ENCODE results near the gene STRN4. TPM values are rescaled to one million over a fixed set of nuclear protein-coding genes. Genes with fewer than 3 reads are reported as not detected.

The STRN4 gene
- polyA plus RNA-seq, 5 donors: 62.2 to 105 (median 80.3) TPM

DNA sequence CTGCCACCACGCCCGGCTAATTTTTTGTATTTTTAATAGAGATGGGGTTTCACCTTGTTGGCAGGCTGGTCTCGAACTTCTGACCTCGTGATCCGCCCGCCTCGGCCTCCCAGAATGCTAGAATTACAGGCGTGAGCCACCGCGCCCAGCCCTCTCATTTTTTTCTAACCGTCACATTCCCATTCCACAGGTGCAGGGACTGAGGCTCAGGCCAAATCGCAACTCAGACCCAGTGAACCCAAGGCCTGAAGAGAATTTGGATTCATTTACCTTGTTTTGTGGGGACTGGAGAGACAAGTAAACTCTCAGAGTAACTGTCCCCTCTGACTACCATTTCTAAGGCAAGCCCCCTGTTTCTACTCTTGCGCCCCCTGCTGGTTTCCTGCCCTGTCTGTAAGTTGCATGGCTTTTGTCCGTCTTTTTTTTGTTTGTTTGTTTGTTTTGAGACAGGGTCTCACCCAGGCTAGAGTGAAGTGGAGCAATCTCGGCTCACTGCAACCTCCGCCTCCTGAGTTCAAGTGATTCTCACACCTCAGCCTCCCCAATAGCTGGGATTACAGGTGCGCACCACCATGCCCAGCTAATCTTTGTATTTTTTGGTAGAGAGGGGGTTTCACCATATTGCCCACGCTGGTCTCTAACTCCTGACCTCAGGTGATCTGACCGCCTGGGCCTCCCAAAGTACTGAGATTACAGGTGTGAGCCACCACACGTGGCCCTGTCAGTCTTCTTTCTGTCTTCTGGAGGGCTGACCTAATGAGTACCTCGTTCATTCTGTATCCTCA is 2.3 kb upstream of the STRN4 start:
- no peak for DNase-seq

DNA sequence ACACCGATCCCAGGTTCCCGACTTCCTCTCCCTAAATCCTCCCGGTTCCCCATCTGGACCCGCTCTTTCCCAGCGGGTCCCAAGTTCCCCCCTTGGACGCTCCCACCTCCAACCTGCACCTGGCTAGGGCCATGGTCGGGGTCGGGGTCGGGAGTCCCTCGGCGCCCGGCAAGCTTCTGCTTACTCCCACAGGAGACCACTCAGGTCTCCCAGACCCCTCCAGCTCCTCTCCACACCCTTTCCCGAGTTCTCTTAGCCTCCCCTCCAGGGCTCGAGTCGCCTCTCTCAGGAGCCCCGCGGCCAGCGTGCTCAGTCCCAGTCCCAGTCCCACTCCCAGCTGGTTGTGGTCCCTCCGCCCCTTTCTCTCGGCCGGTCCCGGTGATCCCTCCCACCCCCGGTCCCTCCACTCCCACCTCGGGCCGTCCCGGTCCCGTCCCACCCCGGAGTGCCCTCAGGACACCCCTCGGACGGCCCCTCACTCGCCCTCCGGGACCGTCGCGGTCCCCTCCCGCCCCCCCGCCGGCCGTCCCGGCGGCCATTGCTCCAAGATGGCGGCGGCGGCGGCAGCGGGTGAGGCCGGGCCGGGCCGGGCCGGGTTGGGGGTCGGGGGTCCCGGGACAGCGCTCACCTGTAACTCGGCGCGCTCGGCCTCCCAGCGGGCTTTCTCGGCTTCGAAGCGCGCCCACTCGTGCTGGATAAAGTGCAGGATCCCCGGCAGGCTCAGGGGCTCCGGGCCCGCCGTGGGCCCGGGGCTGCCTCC is 549 bp downstream of the STRN4 start, which contains the start of gene FKRP:
TSS of gene FKRP (plus strand) at position 537 of the 760 bp plus-strand sequence. CDS start 9,394 bp downstream, outside the sequence.
- DNase-seq: no peak

DNA sequence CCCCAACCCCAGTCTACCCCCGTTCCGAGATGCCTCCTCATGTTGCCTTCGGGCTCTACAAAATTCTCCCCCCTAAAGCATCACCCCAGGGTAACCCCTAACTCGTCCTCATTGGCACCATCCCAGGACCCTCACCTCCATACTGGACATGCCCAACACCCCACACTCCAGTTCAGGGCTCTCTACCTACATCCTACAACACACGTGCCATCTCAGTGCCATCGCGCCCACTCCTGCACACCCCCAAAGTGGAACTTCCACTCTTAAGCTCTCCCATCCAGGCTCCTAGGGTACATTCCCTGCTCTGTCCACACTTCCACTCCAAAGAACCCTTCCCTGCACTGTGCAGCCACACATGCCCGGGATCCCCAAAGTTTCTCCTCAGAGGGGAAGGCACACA is 1.2 kb downstream of the STRN4 start:
- no peak for DNase-seq

DNA sequence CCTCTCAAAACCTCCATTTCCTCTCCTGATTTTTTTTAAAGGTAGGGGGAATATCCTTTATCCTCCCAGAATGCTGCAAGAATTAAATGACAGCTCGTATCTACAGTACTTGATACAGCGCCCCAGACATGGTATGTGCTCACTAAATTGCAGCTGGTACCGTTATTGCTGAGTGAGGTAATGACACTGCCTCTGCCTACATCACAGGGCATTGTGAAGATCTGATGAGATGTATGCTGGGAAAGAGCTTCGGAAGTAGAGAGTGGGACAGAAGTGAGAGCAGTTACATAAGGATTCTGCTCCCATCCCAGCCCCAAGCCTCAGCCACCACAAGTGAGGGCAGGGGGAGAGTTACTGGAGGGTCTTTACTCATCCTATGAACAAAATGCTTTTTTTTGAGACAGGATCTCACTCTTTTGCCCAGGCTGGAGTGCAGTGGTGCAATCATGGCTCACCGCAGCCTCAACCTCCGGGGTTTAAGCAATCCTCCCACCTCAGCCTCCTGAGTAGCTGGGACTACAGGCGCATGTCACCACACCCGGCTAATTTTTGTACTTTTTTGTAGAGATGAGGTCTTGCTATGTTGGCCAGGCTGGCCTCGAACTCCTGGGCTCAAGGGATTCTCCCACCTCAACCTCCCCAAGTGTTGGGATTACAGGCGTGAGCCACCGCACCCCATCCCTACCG is 2.1 kb downstream of the STRN4 start:
- no peak for DNase-seq

DNA sequence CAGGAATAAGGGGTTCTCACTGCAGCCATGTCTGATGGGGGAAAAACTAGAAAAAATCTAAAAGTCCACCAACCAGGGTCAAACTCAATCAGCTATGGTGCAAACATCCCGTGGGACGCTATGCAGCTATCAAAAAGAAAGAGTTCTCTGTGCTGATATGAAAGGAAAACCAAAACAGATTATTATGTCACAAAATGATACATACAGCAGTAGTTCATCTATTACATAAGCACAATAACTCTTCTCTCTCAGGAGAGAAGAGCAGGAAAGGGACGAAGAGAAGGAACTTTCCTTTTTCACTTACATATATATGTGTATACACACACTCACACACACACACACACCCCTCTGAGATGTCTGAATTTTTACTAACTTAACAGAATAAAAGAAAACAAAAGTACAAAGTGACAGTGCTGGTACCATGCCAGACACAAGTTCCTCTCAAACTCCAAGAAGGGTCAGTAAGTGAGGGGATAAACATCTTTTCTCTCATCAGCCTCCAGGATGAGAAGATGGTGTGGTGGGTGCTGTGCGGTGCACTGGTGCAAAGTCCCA is 3.2 kb downstream of the STRN4 start:
- no peak for DNase-seq

DNA sequence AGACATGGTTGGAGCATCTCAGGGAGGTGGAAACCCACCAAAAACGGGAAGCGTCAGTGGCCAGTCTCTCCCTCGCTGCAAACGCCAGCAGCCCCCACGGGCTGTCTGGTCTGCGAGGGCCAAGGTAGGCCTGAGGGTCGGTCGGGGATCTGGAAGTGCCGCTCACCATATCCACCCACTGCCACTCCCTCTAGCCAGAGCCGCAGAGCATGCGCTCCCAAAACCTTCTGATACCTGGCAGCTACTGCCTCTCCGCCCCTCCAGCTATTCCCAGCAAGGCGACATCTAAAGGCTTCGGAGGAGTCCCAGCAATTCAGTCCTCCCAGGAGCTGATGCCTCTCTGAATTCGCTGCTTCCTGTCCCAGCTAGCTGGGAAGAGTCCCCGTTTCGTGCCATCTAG is 4.8 kb downstream of the STRN4 start:
- DNase-seq: no peak

DNA sequence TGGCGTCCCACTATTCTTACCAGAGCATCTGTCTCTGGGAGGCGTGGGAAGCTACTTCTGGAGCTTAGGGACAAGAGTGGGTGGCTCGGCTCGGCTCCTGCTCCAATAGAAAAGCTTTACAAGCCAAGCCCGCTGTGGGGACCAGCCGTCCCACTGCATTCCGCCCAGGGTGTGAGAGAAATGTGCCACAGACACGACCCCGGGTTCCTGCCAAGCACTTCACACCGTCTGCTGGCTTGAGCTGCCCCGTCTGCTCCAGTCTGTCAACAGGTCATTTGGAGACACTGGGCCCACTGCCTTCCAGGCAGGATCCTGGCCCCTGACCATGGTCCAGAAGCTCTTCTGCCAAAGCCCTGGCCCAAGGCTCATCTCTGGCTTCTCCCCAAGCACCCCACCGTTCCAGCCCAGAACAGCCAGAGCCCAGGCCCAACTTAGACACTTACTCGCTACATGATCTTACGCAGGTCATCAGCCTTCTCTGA is 6.9 kb downstream of the STRN4 start:
- peak; percentile 72 to 79 for DNase-seq

DNA sequence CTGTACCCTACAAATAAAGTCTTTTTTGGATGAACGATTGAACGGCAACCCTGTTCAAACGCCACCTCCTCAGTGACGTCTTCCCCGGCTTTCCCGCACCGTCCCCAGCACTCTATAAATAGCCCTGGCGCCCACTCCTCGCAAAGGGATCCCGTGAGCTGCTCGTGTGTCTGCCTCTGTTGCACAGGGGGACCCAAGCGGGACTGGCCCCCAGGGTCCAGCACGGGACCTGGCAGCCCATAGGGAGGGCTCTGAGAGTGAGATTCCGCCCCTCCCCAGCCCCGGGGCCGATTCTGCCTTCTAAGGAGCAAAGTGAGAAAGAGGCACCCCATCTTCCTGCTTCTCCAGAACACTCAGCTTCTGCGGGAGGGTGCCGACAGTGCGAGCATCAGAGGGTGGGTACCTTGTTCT is 8.5 kb downstream of the STRN4 start:
- no peak for DNase-seq

DNA sequence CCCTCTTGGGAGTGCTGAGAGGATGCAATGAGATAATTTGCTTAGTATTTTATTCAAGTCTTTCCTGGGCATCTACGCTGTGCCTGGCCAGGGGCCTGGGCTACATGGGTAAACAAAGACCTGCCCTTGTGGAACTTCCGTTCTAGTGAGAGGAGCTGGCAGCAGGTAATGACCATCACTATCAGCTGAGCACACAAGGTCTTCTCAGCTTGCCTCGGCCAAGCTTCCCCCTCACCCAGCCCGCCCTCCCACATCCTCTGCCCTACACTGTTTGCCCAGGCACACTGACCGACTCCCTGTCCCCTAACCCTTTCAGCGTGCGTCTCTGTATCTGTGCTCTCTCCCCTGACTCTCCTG is 9.0 kb downstream of the STRN4 start:
- no peak for DNase-seq

DNA sequence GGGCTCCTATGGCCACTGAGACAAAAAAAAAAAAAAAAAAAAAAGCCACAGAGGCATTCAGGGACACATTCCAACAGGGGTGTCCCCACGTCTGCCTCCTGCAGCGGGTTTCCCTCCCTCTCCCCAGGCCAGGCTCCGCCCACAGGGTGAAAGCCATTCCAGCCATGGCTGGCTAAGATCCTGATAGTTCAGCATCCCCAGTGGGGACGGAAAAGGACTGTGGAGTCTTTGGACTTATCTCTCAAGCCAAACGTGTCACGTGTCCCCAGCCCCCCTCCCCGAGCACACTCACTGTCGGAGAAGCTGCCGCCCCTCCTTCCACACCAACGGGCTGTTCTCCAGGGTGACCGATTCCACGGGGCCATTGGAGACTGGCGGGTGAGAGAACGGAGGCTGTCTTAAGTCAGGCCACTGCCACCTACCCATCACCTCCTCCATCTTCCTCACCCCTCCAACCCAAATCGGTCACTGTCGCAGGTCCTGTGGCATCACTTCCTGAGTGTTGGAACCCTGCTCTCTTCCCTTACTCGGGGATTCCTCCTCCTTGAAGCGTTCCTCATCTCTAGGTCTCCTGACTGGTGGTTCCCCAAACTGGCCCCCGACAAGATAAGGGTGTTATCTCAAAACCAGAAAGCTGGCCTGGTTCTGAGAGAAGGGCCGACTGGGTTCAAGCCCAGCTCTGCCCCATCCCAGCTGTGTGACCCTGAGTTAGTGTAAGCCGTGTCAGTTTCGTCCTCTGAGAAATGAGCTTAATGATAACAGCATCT is 9.5 kb downstream of the STRN4 start:
- no peak for DNase-seq

DNA sequence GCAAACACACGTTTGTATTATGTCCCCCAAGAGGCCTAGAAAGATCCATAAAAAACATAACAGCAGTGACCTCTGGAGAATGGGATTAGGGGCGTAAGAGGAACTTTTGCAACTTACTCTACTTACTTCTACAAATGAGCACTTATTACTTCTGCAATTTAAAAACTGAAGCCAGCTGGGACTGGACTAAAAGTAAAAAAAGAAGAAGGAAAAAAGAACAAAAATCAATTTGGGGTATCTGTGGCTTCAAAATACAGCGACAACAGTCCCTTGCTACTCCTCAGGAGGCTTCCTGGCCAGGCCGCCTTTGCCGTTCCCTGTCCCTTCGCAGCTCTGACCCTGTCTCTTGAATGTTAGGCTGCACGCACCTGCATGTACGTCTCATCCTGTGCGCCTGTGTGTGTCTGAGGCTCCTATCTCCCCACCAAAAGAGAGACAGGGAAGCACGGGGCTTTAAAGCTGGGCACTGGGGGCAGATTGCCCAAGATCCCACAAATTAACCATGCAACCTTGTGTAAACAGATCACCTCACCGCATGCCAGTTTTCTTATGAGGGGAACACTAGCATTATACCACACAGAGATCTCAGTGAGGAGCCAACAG is 12.5 kb downstream of the STRN4 start:
- DNase-seq: no peak

DNA sequence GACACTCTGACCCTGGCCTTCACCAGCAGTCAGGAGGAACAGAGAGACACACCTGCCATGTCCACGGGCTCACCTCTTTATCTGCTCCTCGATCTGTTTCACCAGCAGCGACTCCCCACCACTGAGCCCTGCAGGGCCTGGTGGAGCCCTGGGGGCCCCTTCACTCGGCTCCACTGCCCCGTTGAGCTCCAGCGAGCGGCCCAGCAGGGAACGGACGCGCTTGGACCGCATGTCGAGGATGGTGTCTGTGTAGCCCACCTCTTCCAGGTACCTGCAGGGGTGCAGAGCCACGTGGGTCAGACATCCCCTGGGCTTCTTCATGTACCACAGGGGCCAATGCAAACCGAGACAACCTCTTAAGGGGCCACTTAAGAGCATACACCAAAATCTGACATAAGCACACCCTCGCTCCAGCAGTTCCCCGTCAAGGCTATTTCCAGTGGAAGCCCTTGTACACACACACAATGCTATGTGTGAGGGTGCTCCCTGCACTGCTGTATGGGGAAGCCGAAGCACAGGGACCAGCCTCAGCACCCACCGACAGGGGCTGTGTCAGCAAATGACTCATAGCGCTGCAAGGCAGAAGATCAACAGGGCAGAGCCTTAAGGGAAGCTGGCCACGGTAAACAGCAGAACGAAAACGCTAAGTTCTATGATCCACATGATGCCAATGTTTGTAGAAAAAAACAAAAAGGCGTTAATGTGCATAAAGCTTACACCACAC is 13.1 kb downstream of the STRN4 start:
- DNase-seq: no peak

DNA sequence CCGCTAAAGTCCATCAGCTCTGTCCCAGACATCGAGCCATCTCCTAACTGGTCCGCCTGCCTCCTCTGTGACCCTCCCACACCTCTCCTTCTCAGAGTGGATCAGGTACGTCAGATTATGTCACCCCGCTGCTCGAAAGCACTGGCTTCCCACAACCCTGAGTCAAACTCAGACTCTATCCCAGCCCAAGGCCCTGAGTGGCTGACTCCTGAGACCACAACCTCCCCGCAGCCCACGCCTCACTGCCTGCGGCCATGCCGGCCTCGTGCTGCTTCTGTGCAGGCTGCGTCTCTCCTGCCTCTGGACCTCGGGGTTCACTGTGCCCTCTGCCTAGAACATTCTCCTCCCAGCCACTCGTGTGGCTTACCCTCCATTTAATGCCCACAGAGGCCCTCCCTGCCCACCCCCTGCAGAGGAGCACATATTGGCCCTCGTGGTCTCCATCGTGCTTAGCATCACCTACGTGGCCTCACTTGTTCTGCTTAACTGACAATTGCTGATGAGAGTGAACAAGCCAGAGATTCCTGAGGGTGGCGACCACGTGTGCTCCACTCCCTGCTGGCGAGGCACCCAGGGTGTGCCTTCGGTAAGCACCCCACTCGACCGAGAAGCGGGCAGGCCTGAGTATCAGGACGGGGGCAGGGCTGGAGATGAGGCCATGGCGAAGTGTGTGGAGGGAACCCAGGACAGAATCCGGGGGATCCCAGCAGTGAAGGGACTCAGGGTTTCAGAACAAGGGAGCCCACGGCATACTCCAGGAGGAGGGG is 13.9 kb downstream of the STRN4 start:
- DNase-seq: no peak

DNA sequence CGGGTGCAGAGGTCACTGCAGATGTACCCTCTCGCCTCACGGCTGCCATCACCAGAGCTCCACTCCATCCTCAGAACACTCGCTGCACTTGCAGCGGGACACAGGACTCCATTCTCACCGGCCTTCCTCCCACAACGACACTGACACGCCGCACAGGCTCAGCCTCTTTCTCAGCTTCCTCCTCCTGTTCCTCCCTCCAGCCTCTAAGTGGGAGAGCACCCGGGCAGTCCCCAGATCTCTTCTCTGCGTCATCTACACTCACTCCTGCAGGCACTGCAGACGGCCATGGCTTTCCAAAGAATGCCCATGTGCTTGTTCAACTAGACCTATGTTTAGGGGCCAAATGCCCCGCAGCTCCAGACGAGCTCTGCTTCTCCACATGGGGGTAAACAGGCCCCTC is 14.7 kb downstream of the STRN4 start:
- DNase-seq: no peak

DNA sequence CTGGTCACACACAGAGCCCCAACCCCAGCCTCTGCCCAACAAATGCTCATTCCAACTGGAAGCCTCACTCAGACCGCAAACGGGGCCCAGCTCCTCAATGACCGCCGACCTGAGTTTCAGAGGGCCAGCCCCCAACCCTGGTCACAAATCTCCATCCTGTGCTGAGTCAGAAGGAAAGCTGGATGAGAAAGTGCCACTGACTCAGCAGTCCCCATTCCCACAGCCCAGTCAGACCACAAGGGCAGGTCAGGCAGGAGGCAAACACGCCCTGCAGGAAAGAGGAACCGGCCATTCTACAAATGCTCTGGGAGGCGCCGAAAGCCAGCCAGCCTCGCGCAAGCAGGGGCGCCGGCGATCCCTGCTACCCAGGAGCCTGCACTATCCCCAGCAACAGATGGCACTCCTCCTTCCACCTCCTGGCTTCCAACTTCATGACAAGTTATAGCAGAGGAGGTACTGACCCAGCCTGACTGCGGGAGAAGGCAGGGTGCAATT is 15.2 kb downstream of the STRN4 start:
- DNase-seq: no peak

DNA sequence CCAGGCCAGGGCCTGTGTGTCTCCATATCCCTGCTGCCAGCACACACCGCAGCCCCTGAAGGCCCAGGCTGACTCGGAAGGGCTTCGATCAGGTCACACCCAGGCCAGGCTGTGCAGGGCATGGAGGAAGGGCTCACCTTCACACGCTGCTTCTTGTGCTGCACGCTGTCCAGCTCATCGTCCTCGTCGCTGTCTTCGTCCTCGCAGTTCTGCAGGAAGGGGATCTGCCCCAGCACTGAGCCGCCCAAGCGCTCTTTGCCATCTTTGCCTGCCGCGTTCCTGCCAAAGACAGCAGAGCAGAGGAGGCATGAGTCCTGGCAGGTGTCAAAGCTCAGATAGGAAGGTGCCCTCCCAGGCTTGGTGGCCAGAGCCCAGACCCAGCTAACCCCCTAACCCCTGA is 15.7 kb downstream of the STRN4 start:
- DNase-seq: no peak

DNA sequence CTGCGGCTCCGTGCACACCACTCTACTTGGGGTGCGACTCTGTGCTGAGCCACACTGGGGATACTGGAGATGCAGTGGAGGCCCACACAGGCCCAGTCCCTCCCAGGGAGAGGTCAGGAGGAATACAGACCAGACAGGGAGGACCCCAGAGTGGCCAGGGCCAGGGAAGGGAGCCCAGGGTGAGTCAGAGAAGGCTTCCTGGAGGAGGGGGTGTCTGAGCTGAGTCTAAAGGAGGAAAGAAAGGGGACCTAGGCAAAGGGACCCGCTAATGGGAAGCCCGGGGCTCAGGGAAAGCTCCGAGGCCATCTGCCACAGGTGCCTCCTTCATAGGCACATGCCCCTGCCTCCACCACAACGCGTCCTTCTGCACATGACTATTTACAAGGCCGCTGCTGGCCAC is 16.1 kb downstream of the STRN4 start:
- DNase-seq: no peak

DNA sequence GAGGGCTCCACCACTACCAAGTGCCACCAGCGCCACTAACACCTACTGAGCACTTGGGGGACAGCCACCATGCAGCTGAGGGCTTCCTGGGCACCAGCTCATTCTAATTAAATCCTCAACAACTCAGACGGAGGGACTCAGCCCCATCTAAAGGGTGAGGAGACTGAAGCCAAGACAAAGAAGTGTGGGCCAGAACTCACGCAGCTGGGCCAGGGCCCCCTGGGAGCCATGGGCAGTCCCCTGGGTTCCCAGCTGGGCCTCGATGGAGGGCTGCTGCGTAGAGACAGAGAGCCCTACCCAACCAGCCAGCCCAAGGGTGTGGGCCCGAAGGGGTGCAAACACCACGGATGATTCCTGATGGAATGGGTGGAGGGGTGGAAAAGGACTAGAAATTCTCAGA is 16.6 kb downstream of the STRN4 start:
- DNase-seq: no peak

DNA sequence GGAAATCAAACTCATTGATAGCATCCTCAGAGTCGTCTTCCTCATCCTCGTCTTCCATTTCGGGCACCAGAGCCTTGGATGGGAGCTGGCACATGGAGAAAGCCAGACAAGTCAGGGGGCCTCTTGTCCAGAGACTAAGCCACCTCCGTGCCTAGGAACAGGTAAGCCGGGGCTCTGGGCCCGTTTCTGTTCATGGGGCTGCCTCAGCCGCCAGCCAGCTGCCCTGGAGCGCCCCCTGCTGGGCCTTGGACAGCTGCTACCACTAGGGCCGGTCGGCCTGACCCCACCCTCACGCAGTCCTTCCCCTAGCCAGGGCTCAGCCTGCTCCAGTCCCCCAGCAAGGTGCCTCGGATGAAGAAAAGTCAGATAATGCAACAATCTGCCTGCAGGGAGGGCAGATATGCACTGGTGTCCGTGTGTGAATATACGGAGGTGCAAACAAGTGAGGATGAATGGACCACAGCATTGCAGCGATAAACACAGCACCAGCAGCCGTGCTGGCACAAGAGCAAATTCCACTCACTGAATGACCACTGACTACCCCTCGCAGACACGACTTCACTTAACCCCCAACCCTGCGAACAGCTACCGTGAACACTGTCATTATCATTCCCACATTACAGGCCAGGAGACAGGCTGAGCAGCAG is 17.4 kb downstream of the STRN4 start:
- peak in 1 of 2 donors; percentile 52 for DNase-seq

Data from right lung (tissue), 5 donors.